IMR-90 (cell line): ENCODE data around the gene PLIN5.

Experiments
- BHLHE40 ChIP-seq: fragments of 150-350 bp; IDR thresholded peaks from 2 replicates; pipeline ENCODE4 v1.6.1; 2016; ENCODE audit warnings: mild to moderate bottlenecking, low read depth, low read length
- CEBPB ChIP-seq: IDR thresholded peaks from 2 replicates; pipeline ENCODE4 v1.6.1; 2012; ENCODE audit warnings: low read depth, low read length, improper control_type of control experiment
- CTCF ChIP-seq: conservative IDR thresholded peaks from 2 replicates; pipeline ENCODE4 v1.5.1; 2012; ENCODE audit warnings: mild to moderate bottlenecking, low read depth, low read length, improper control_type of control experiment
- MAFK ChIP-seq: IDR thresholded peaks from 2 replicates; pipeline ENCODE4 v1.6.1; 2012; ENCODE audit warnings: low read depth, low read length, improper control_type of control experiment
- MAZ ChIP-seq: IDR thresholded peaks from 2 replicates; pipeline ENCODE4 v1.6.1; 2012; ENCODE audit warnings: low read depth, mild to moderate bottlenecking, low read length, improper control_type of control experiment, moderate library complexity, borderline replicate concordance
- POLR2A ChIP-seq: IDR thresholded peaks from 2 replicates; pipeline ENCODE4 v1.6.1; 2012; ENCODE audit warnings: mild to moderate bottlenecking, low read depth, low read length
- RAD21 ChIP-seq: IDR thresholded peaks from 2 replicates; pipeline ENCODE4 v1.6.1; 2012; ENCODE audit warnings: low read length, improper control_type of control experiment
- RFX5 ChIP-seq: IDR thresholded peaks from 2 replicates; pipeline ENCODE4 v1.8.0; 2012; ENCODE audit warnings: low read depth, mild to moderate bottlenecking, low read length, moderate library complexity
- SMC3 ChIP-seq: fragments of 150-350 bp; IDR thresholded peaks from 2 replicates; pipeline ENCODE4 v1.6.1; 2016; ENCODE audit warnings: low read depth, mild to moderate bottlenecking, antibody characterized with exemption, low read length, moderate library complexity
- USF2 ChIP-seq: fragments of 150-350 bp; IDR thresholded peaks from 2 replicates; pipeline ENCODE4 v1.6.1; 2017; ENCODE audit warnings: mild to moderate bottlenecking, antibody characterized with exemption, low read length, low read depth

GRCh38 chr19:4477034-4477801, 57.8 kb downstream of the PLIN5 start:
- TF ChIP-seq CTCF (no peak), SMC3 (no peak), POLR2A (no peak), RAD21 (no peak), MAZ (no peak), RFX5 (no peak), MAFK (no peak), USF2 (no peak), BHLHE40 (no peak), CEBPB (no peak)
